Heart left ventricle (tissue), 13 donors: ENCODE measurements around the gene PARN.

ENCODE experiments used
- CTCF ChIP-seq, 12 donors: fragments of 200-600 bp; sonication (generic) in 4 of 12; IDR thresholded peaks; one replicate each; pipeline versions ENCODE4 v1.5.0 to v1.8.0; 2018 to 2022; ENCODE audit warnings: antibody characterized with exemption in 12 of 12, mild to moderate bottlenecking in 5 of 12
- POLR2A ChIP-seq, 2 donors: fragments of 450-650 bp; IDR thresholded peaks; one replicate each; pipeline ENCODE4 v1.6.1; 2017; ENCODE audit warnings: antibody characterized with exemption in 2 of 2, mild to moderate bottlenecking in 2 of 2, moderate library complexity in 2 of 2
- donor health status: ischemic (EF 13 %, LVEDD 7.1; RV severe dilation, severe dysfunction).
- donor health status: DM: no; HTN: yes; CAD: no.
- donor health status: DM: no; HTN: no; CAD: no.
- donor health status: ischemic (EF 25% LVEDD 6.9; RV normal size, moderate dysfunction).
- donor health status: ischemic (EF 25% LVEDD 5.7; RV mildly dilated, moderate dysfunction).
- donor health status: ischemic (EF 35%, LVEDD 5.7; RV mildly dilated, moderate dysfunction).
- donor health status: nonischemic (EF 11% LVEDD 7.7; RV severe dilation, severe dysfunction).
- donor health status: DM: yes; HTN: yes; CAD: no.
- donor health status: PGD.
- donor health status: ischemic (EF 29% LVEDD 5.4; RV normal size, mild dysfunction).
- donor health status: nonischemic (EF 23%, LVEDD 6.1; RV moderate dilation, normal function).

- TF ChIP-seq CTCF (IDR thresholded peaks at IDR 0.05) (no peak), POLR2A (IDR thresholded peaks at IDR 0.05) (no peak)
Observed at GRCh38 chr16:14576069-14576468, 54.0 kb downstream of the PARN start.
